DMS153 treated with DMSO at 0.1 percent for 48 hours (cell line): ENCODE data around the gene CPVL.

Source experiments
- DNase-seq: peaks from one replicate; lab custom pipeline; 2025; ENCODE audit not compliant: unreplicated experiment; lab: John Stamatoyannopoulos, UW

CPVL gene

DNA sequence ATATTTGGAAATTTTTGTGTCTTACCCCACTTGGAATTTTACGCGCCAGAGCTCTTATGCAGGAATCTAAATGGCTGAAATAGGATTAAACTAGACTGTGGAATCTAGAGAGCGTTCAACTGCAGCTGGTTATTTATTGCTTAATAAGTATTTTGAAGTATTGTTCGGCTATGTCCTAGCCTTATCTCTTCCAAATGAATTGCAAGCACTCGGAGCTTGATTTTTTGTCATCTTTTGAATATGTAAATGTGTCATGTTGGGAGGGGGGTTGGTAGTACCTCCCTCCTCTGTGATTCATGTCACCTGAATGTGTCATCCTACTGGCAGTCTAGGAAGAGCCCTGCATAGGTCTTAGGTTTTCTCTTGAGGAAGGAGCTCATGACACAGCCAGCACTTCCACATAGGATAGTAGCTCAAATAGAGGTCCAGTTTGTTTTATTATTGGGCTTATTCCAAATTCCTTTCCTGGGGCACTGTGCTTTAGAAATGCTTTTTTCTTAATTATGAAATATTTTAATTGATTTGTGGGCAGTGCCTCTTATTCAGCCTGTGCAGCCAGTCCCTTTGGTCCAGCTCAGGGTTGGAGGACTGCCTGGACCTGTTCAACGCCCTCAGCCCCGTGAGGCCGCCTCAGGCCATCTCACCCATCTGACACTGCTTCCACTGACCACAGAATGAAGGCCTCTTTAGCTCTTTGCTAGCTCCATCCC is 165.7 kb downstream of the CPVL start:
- DNase-seq = no peak

DNA sequence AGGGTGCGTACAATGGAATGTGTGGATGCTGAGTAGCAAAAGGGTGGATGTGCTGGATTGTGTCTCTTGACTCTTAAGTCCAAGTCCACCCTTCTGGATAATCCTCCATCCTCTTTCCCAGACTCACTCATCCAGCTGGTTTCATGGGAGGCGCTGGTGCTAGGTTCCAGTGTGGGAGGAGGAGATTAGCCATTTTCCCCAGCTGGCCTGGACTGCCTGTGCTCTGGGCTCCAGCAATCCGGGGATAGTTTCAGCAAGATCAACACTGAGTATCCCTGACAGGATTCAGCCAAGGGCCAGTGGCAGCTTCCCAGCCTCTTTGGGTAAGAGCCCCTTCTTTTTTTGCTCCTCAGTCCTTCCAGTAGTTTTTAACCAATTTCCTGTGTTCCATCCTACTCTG is 166.6 kb downstream of the CPVL start:
- DNase-seq = no peak

DNA sequence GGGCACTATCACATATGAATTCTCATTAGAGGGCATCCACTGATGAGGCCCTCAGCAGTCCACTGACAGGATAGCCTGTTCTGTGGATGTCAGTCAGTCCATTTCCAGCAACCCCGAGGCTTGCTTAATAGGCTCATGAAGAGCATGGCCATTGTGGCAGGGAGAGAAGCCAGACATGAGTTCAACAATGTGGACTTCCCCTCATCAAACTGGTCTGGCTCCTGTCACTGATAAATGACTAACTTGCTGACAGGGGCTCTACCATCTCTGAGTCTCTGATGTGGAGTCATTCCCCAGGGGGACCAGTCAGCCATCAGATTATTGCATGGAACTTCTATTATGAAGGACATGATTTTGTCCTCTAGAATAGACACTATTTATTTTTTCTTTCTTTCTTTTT is 168.5 kb downstream of the CPVL start:
- DNase-seq = no peak

DNA sequence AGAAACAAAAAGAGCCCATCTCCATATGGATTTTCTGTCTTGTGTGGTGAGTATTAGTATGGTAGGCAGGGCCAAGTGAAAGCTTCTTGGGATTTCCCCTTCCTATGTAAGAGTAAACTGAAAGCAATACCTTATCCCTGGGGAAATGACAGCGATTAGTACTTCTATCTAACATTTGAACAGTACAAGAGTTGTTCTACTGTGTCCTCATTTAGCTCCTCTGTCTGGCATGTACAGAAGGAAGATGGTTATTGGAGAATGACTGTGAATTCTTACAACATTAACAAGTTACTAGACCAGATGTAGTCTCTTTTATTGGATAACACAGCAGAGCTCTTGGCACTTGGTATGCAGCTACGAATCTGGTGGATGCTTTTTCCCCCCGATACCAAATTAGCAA is 170.3 kb downstream of the CPVL start:
- no peak for DNase-seq

DNA sequence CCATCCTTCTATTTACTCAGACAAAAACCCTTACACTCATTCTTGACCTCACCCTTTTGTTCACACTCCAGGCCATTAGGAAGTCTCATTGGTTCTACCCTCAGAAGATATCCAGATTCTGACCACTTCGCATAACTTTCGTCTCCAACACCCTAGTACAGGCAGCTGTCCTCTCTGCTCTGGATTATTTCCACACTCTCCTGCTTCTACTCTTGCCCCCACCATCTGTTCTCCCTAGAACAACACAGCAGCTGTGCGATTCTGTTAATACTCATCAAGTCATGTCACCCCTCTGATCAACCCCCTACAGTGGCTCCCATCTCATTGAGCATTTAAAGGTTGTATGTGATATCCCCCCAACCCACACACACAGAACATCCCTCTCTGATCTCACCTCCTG is 172.7 kb downstream of the CPVL start:
- DNase-seq = no peak

DNA sequence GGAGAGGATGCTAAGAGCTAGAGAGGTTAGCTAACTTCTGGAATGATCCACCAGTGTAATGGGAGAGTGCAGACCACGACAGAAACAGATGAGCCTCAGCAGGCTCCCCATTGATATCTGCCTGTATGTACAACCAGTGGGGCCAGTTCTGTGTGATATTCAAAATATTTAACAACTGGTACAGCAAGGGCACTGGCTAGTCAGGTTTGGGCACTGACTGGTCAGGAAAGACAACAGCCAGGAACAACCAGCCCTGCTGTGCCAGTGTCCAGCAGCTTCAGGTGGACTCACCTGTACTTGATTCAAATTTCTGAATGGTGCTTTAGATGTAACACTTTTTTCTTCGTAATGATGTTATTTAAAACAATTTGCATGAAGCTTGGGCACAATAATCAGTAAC is 182.3 kb downstream of the CPVL start:
- no peak for DNase-seq

DNA sequence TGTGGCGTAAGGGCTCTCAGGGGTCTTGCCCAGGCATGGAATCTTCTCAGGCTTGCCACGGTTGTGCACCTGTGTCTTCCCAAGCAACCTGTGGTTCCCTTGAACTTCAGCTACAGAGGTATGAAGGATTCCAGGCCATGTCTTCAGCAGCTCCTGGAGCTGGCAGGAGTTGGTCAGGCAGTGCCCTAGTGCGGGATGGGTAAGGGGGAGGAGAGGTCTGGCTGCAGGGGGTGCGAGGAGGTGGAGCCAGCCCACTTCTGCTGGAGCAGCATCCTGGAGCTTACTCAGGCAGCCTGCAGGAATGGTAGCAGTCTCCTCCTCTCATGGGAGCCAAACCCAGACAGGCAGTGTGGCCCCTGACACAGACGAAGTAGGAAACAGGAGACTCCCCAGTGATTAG is 184.4 kb downstream of the CPVL start:
- no peak for DNase-seq

DNA sequence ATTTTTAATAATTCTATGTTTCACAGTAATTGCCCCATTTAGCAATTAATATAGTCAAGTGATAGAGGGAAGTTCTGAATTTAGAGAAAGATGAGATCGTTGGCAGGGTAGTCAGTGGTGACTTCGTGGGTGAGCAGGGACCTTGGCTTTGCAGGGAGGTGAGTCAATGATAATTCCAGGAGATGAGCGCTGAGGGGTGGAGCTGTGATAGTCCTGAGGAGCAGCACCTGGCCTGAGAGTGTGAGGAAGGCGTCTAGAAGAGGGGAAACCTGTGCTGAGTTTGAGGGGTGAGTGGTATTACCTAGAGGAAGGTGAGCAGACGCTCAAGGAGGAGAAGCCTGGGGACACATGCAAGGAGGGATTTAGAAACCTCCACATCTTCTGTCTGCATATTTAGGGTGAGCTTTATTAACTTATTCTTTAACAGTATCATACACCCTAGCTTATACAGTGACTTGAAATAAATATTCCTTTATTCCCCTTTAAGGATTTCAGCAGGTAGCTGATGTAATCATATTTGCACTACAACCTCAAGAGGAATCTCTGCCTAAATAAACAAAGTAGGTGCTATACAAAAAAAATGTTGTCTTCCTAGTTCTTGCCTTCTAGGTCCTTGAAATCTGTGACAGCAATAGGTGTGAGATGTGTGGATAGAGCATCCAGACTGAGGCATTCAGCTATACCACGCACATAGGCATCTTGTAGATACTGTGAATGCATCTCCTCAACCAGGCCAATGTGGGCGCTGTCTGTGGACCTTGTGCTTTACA is 186.1 kb downstream of the CPVL start:
- no peak for DNase-seq

DNA sequence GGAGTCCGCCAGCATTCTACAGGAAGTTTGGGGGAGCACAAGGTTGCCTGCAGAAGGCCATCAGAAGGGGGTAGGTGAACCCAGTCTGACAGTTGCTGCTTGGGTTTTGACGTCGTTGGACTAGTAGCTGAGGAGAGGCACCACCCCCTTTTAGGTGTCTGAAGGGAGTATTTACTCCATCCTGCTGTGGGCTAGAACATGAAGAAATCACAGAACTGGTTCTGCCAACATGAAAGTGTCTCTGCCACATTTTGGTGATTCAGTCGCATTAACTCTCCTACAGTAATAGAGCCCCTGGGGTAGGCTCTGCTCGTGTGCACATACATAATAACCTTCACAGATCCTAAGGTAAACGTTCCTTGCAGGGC is 187.4 kb downstream of the CPVL start:
- no peak for DNase-seq

DNA sequence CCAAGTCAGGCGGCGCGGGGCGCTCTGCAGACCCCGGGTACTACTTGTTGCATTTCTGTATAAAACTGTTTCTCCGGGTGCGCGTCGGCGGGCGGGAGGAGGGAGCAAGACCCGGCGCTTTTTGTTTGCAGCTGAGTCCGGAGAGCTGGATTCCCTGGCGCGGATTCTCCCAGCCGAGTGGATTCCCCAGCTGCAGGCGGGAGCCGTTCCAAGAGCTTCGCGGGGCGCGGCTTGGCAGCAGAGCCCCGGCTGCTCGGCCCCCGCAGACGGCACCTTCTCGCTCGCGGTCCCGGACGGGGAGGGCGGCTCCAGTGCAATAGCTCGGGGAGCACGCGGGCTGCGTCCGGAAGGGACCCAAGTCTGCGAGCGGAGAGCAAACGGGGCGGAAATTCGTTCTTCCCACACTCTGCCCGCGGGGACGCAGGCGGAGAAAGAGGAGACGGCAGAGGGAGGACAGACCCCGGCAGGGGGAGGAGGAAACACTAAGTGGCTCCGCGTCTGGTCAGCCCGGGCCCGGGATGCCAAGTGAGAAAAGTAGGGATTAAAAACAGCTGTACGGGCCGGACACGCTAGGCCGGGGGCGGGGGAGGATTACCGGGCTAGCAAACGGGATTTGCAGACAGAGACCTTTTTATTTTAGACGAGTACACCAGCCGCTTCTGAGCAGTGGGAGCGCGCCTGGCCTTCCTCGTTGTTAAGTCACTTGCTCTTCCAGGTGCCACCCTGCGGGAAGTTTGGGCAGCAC is 187.9 kb downstream of the CPVL start, which contains the start of gene TRIL:
Gene TRIL, minus strand, starts transcription at position 96 of the 745 bp plus-strand sequence. CDS start 284 bp downstream, outside the sequence.
- peak; percentile 70 for DNase-seq

DNA sequence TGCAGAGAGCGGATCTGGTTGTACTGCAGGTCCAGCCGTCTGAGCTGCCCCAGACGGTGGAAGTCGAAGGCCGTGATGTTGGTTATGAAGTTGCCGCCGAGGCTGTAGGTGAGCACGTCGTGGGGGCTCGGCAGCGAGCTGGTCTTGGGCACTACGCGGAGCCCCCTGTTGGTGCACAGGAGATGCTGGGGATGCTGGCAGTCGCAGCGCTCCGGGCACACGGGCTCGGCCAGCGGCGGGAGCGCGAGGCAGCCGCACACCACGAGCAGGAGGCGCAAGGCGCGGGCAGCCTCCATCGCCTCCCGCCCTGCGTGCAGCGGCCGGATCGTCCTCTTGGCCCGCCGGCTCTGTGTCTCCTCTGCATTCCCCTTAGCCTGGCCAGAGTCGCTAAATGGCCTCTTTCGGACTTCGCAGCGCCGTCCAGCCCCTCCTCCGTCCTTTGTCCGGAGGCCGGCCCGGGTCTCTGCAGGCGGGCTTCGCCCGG is 188.5 kb downstream of the CPVL start:
- peak; percentile 89 for DNase-seq

DNA sequence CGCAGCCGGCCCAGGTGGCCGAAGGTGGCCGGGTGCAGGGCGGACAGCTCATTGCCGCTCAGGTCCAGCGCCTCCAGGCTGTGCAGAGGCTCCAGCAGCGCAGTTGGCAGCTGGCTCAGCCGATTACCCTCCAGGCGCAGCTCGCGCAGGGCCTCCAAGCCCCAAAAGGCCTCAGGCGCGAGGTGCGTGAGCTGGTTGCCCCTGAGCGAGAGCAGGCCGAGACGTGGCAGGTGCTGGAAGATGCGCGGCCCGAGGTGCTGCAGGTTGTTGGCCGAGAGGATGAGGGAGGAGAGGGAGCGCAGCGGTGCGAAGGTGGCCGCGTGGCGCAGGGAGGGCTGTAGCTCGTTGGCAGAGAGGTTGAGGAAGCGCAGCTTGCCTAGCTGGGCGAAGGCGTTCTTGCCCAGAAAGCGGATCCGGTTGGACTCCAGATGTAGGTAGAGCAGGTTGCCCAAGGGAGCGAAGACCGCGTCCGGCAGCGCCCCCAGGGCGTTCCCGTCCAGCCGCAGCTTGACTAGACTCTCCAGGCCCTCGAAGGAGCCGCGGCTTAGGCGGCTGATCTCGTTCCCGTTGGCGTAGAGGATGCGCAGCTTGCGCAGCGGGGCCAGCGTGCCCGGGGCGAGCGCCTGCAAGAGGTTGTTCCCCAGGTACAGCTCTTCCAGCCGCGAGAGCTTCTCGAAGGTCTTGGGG is 189.1 kb downstream of the CPVL start:
- peak; percentile 92 for DNase-seq

DNA sequence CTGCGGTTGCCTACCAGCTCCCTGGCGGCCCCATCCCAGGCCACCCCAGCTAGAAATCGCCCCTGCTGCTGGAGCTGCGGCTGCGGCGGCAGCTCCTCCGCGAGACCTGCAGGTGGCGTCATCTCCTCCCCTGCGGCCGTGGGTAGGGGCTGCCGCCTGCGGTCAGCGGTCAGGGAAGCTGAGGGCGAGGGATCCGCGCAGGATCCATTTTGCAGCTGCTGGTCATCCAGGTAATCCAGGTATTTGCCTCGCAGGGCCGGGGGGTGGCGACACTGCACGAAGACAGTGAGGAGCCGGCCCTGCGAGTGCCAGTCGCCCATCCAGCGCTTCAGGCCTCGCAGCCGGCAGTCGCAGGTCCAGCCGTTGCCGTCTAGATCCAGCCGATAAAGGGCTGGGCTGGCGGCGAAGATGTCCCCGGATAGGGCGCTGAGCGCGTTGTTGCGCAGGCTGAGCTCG is 189.7 kb downstream of the CPVL start:
- peak; percentile 90 for DNase-seq

DNA sequence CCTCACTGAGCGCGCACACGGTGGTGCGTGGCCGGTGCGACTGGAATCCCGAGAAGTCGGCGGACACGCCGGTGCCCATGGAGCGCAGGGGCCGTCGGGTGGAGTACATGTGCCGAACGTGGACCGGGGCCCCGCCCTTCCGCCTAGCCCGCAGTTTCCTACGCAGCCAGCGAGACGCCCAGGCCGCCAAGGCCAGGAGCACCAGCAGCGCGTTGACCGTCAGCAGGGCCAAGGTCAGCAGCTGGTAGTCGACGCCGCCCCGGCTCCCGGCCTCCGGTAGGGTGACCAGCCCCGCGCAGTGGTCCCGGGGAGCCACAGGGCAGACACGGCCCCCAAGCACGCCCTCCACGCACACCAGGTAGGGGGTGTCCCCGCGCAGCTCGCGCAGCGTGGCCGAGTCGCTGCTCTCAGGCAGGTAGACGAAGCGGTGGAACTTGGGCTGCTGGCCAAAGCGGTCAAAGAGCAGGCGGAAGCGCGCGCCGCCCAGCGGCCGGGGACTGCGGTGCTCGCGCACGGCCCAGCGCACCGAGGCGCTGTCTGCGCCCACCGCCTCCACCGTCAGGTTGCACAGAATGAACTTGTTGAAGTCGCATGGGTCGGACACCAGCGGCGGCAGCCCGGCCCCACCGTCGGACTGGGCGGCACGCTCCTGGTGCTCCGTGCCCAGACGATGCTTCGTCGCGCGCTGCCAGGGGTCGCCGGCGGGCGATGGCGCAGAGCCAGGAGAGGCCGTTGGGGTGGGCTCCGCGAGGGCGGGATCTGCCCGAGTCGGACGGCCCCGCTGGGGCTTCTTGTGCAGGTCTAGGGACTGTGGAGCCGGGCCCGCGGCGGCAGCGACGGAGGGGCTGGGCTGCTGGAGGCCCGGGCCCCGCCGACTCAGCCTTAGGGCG is 190.4 kb downstream of the CPVL start:
- peak; percentile 83 for DNase-seq

DNA sequence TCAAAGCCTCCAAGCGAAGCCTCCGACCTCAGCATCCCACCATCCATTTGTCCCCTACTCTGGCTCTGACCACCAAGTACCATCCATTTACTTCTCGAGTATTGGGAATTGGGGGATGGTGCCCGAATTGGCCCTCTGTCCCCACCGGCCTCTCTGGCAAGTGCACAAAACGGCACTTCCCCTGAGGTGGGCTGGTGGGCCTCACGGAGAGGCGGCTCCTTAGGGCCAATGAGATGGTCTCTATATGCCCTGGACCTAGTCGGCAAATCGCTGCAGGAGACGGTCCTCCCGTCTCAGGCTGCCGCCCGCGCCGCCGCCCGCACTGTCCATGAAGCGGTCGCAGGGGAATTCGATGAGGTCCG is 191.0 kb downstream of the CPVL start:
- no peak for DNase-seq

DNA sequence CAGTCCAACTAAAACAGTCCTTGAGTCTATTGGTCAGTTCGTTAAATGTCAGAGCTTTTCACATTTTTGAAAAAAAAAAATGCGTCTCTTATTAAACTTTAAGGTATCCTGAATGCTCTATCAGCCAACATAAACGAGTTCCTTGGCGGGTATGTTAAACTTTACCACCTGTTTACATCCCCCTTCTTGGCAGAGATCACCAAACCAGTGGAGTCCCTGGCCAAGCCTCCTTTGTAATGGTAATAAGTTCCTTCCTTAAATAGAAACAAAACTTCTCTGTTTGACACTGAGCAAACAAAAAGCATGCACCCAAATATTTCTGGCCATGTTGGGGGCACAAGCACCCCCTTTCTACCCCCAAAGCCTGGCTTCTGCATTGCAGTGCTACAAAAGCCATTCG is 191.4 kb downstream of the CPVL start:
- DNase-seq = no peak

DNA sequence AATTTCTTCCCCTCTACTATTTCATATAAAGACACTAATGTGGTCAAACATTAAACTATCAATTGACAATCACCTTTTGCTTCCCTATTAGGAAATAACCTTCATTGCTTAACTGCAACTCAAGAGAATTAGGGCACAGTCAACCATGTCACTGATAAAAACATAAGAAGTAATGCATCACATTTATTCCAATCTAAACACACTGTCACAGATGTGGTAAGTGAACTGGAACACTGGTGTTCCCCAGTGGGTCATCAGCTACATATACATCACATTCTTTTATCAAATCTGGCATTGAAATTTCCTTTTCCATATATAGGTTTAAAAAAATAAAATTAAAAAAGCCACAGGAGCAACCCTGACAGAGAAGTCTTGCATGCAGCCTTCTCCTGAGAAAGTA is 191.9 kb downstream of the CPVL start:
- DNase-seq = no peak

DNA sequence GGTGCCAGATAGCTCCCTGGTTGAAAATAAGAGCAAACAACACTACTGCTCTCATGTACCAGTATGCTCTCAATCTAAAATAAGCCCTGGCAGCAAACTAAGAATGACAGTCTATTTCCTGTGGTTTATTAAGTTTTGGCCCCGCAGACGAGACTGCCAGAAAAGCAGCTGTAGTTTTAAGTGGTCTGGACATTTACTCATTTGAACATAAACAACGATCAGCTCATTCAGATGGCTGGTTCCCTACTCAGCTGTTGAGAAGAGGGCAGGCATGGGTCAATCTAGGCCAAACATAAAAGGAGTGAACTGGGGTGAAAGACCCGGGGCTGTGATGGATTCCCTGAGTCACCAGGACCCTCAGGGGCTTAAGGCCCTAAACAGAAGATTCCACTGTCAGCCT is 192.7 kb downstream of the CPVL start:
- DNase-seq = no peak
